Cardiac fibroblast (primary cell): ENCODE data around the gene ACCSL.

Experiments used
- DNase-seq, 2 donors: peaks; one replicate each; pipeline versions ENCODE4 v3.0.0 to v3.0.0-alpha.2; 2010; ENCODE audit warnings: low read depth in 2 of 2
- H3K4me3 ChIP-seq, 2 donors: replicated peaks in 1 of 2; 1 replicate in 1 of 2; 2 replicates in 1 of 2; pipeline ENCODE4 v1.5.1; 2011; ENCODE audit warnings: low read depth in 2 of 2, low read length in 2 of 2, mild to moderate bottlenecking in 2 of 2, moderate library complexity in 1 of 2
- TF ChIP-seq, protein P1 (sequence below): IDR thresholded peaks from one replicate; pipeline ENCODE4 v1.5.1; 2011; ENCODE audit warnings: low read depth, mild to moderate bottlenecking, low read length, inconsistent platforms

ACCSL gene

DNA sequence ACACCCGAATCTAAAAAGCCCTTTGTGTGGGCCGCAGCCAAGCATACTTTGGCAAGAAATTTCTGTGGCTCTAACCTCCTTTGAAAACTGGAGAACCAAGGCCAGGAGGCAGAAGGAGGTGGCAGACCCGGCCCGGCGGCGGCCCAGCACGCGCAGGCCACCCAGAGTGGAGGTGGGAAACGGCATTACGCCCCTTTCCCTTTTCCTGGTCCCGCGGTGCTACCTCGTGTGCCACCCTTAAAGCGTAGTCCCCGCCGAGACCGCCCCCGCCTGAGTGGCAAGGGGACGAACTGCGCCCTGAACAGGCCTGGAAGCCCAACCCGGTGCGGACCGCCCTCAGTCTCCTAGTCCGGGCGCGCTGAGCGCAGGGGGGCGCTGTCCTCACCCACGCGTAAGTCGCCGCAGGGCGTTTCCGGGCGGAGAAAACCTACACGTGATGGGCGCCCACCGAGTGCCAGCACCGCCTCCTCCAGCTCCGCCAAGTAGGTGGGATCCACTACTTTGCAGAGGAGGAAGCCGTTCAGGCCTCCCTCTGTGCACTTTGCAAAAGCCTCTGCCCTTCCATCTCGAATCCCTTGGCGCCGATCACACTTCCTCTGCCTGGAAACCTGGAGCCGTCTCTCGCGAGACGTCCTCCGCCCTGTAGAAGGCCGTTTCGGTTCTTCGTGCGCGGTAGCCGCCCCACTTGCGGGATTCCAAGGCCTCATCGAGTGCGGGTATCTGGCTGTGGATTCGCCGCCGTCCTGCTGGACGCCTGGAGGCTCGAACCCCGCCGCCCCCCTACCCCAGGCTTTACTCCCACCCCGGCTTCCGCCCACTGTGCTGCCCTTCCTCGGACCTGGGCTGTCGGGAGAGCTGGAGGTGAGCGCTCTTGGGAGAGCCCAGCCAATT is 18.3 kb downstream of the ACCSL start, which contains the start of gene ACCS:
TSS of gene ACCS (plus strand) at position 430 of the 891 bp plus-strand sequence. CDS start 1,358 bp downstream, outside the sequence.
- TF ChIP-seq, protein P1, sequence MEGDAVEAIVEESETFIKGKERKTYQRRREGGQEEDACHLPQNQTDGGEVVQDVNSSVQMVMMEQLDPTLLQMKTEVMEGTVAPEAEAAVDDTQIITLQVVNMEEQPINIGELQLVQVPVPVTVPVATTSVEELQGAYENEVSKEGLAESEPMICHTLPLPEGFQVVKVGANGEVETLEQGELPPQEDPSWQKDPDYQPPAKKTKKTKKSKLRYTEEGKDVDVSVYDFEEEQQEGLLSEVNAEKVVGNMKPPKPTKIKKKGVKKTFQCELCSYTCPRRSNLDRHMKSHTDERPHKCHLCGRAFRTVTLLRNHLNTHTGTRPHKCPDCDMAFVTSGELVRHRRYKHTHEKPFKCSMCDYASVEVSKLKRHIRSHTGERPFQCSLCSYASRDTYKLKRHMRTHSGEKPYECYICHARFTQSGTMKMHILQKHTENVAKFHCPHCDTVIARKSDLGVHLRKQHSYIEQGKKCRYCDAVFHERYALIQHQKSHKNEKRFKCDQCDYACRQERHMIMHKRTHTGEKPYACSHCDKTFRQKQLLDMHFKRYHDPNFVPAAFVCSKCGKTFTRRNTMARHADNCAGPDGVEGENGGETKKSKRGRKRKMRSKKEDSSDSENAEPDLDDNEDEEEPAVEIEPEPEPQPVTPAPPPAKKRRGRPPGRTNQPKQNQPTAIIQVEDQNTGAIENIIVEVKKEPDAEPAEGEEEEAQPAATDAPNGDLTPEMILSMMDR = peak; percentile 72
- peak within 1 kb of the TSS; percentile 64 to 68 for H3K4me3 ChIP-seq
- peak; percentile 94 to 99 for DNase-seq

DNA sequence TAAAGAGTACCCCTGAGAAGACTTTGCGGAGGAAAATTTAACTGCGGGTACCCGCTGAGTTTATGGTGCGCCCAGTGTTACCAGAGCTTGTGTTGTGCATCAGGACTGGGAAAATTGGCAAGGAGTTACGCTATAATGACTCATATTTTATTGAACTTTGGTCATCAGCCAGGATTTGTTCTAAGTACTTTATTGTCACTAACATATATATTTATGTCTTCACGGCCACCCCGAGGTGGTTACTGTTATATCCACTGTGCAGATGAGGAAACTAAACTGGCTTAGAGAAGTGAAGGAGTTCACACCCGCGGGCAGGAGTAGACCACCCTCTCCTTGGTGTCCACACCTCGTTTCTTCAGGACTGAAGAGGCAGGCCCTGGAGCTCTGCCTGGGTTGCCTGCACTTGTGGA is 19.0 kb downstream of the ACCSL start:
- DNase-seq = peak; percentile 79 to 87
- TF ChIP-seq, protein P1 = no peak
- peak overlapping the region; percentile 64 to 68 for H3K4me3 ChIP-seq

DNA sequence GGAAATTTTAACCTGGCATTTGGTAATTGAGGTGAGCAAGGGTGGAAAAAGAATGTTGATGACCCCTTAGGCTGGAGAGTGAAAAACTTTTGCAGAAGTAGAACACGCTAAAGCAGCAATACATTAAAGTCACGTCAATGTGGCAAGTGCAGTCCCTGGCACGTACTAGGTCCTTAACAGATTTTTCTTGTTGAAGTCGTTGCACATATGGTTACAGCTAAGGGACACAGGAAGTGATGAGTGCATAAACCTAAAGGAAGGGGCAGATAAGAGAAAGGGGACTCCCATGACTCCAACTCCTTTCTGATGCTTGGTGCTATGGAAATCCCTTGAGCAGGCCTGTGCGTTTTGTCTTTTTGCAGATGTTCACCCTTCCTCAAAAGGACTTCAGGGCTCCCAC is 19.5 kb downstream of the ACCSL start:
- TF ChIP-seq, protein P1 = no peak
- H3K4me3 ChIP-seq = no peak overlapping the region
- no peak for DNase-seq

DNA sequence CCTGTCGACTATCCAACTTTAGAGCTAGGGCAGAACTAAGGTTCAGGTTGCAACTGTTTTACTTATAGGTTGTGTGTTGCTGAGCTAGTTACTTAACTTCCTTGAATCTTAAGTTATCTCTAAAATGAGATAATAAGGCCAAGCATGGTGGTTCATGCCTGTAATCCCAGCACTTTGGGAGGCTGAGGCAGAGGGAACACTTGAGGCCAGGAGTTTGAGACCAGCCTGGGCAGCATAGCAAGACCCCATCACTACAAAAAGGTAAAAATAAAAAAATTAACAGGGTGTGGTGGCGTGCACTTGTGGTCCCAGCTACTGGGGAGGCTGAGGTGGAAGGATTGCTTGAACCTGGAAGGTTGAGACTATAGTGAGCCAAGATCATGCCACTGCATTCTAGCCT is 20.4 kb downstream of the ACCSL start:
- H3K4me3 ChIP-seq = no peak overlapping the region
- no peak for DNase-seq
- TF ChIP-seq, protein P1 = no peak

DNA sequence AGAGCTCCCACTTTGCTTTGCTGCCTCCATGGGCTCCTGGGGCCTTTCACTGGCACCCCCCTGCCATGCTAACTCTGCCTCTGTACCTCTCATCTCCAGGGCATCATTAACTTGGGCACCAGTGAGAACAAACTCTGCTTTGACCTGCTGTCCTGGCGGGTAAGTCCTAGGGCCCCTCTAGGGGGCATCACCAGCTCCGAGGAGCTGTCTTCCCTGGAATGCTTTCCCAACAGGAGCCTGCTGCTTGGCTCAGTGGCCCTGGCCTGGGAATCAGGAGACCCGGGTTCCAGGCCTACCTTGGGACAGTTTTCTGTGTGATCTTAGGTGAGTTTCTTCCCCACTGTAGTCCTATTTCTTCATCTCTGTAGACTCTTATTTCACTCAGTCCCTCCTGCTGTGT is 23.4 kb downstream of the ACCSL start:
- H3K4me3 ChIP-seq = no peak overlapping the region
- no peak for DNase-seq
- TF ChIP-seq, protein P1 = no peak

DNA sequence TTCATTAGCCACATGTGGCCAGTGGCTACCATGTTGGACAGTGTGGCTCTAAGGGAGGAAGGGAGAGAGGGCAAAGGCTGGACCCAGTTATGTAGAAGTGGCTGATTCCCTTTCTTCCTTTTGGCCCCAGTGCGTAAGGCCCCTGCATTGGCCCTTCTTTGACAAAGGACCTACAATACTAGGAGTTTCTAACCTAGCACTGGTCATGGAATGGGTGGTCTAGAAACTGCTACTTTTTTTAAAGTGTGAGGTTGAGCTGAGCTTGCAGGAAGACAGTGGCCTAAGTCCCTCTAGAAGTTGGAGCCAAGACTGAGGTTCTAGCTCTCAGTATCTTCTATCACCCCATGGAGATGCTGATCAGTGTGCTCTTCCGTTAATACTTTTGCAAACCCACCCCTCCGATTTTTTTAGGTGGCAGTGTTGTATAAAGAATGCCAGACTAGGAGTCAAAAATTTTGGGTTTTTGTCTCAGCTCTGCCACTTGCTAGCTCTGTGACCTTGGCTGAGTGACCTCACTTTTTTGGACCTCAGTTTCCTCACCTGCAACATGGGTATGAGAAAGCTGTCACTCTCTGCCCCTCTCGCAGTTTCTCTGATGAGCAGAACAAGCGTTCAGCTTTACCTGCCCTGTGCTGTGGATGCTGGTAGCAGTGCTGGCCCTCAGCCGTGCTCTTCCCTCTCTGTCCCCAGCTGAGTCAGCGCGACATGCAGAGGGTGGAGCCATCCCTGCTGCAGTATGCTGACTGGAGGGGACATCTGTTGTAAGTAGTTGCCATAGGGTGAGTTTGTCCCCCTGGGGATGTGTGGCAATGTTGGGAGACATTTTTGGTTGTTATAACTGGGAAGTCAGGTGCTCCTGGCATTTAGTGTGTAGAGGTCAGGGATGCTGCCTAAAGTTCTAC is 25.2 kb downstream of the ACCSL start:
- H3K4me3 ChIP-seq = no peak overlapping the region
- TF ChIP-seq, protein P1 = no peak
- no peak for DNase-seq
